Measurements from ENCODE around the gene ARVCF. TPM values are rescaled to one million over a fixed set of nuclear protein-coding genes. Genes with fewer than 3 reads are reported as not detected.

Gene ARVCF
- total and polyA plus RNA-seq, 2 experiments from 2014 or later: 15.6 to 122 TPM

DNA sequence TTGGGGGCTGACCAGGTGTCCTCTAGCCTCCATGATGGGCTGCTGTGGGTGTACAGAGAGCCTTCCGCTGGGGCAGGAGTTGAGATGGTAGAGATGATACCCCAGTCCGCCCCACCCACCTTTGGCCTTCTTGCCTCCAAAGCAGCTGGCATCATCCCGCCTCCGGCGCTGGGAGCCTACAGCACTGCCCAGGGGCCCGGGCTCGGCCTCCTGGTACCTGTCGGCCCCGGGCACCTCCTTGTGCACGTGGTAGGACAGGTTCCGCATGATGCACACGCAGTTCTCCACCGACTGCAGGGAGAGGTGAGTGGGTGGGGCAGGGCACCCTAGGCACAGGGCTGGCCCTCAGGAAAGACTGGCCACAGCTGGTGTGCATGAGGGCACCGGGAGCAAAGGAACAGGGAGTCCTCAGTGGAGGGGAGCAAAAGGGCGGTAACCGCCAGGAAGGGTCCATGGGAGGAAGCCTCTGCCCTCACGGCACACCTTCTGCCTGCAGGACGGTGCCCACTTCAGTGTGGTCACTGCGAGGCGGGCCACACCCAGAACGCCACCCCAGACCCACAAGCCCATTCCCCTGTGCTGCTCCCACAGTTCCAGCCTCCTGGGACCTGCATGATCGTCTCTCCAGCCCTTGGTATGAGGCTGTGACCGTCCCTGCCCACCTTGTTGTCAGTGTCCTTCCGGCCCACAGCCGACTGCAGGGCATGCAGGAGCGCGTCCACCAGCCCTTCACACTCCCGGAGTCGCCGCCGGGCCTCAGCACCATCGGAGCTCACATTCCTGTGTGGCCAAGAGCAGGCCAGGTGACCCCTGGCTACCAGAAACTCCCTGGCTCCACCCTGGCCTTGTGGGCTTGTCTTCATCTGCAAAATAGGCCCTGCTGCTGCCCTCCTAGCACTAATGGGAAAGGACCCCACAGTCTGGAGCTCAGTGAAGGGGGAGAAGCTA lies 39.1 kb downstream of the ARVCF start (continued):
- TF ChIP-seq, protein P1, sequence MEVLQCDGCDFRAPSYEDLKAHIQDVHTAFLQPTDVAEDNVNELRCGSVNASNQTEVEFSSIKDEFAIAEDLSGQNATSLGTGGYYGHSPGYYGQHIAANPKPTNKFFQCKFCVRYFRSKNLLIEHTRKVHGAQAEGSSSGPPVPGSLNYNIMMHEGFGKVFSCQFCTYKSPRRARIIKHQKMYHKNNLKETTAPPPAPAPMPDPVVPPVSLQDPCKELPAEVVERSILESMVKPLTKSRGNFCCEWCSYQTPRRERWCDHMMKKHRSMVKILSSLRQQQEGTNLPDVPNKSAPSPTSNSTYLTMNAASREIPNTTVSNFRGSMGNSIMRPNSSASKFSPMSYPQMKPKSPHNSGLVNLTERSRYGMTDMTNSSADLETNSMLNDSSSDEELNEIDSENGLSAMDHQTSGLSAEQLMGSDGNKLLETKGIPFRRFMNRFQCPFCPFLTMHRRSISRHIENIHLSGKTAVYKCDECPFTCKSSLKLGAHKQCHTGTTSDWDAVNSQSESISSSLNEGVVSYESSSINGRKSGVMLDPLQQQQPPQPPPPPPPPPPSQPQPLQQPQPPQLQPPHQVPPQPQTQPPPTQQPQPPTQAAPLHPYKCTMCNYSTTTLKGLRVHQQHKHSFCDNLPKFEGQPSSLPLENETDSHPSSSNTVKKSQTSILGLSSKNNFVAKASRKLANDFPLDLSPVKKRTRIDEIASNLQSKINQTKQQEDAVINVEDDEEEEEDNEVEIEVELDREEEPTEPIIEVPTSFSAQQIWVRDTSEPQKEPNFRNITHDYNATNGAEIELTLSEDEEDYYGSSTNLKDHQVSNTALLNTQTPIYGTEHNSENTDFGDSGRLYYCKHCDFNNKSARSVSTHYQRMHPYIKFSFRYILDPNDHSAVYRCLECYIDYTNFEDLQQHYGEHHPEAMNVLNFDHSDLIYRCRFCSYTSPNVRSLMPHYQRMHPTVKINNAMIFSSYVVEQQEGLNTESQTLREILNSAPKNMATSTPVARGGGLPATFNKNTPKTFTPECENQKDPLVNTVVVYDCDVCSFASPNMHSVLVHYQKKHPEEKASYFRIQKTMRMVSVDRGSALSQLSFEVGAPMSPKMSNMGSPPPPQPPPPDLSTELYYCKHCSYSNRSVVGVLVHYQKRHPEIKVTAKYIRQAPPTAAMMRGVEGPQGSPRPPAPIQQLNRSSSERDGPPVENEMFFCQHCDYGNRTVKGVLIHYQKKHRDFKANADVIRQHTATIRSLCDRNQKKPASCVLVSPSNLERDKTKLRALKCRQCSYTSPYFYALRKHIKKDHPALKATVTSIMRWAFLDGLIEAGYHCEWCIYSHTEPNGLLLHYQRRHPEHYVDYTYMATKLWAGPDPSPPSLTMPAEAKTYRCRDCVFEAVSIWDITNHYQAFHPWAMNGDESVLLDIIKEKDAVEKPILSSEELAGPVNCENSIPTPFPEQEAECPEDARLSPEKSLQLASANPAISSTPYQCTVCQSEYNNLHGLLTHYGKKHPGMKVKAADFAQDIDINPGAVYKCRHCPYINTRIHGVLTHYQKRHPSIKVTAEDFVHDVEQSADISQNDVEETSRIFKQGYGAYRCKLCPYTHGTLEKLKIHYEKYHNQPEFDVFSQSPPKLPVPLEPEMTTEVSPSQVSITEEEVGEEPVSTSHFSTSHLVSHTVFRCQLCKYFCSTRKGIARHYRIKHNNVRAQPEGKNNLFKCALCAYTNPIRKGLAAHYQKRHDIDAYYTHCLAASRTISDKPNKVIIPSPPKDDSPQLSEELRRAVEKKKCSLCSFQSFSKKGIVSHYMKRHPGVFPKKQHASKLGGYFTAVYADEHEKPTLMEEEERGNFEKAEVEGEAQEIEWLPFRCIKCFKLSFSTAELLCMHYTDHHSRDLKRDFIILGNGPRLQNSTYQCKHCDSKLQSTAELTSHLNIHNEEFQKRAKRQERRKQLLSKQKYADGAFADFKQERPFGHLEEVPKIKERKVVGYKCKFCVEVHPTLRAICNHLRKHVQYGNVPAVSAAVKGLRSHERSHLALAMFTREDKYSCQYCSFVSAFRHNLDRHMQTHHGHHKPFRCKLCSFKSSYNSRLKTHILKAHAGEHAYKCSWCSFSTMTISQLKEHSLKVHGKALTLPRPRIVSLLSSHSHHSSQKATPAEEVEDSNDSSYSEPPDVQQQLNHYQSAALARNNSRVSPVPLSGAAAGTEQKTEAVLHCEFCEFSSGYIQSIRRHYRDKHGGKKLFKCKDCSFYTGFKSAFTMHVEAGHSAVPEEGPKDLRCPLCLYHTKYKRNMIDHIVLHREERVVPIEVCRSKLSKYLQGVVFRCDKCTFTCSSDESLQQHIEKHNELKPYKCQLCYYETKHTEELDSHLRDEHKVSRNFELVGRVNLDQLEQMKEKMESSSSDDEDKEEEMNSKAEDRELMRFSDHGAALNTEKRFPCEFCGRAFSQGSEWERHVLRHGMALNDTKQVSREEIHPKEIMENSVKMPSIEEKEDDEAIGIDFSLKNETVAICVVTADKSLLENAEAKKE (CRISPR knock-in tag; IDR thresholded peaks at IDR 0.05): no peak
- no peak for TF ChIP-seq ZNF114 (CRISPR knock-in tag; IDR thresholded peaks at IDR 0.05)
- no peak for TF ChIP-seq CREB1 (CRISPR knock-in tag; IDR thresholded peaks at IDR 0.05; ENCODE audit: low read depth)

- H3K27ac Mint-ChIP-seq: no peak overlapping the region
- DNase-seq (ENCODE audit: low spot score): no peak
- Histone ChIP-seq H3K36me3 (ENCODE audit: insufficient read depth) (0 out of 2 replicates have a peak, but pooled peaks cover 4% of the 10 kb centered on the region), H3K4me3 (no peak overlapping the region), H2AFZ (no peak overlapping the region), H4K20me1 (replicated peaks; ENCODE audit: insufficient read depth) (no peaks in the 10 kb centered on the region; the same call in 1 of the 2 replicates), H3K79me2 (replicated peaks; ENCODE audit: insufficient read depth) (no peaks in the 10 kb centered on the region), H3K4me2 (no peak overlapping the region), H3K4me1 (ENCODE audit: insufficient read depth) (peaks cover 10% of the 10 kb centered on the region), H3F3A (replicated peaks; ENCODE audit: low read depth) (0 out of 2 replicates have a peak, but pooled peaks cover 3% of the 10 kb centered on the region), H3K27me3 (ENCODE audit: insufficient read depth) (no peaks in the 10 kb centered on the region), H3K27ac (ENCODE audit: low read depth) (no peak overlapping the region), H3K9me2 (ENCODE audit: insufficient read depth) (no peaks in the 10 kb centered on the region)
- H3K4me3 Mint-ChIP-seq: no peak overlapping the region
- ATAC-seq: no peak
- no peaks in the 10 kb centered on the region for H3K9me3 Mint-ChIP-seq
- H3K4me1 Mint-ChIP-seq: peaks cover 17% of the 10 kb centered on the region
- peaks cover 3% of the 10 kb centered on the region for H3K27me3 Mint-ChIP-seq (ENCODE audit: insufficient read depth, low read depth, poor library complexity)
- H3K36me3 Mint-ChIP-seq (ENCODE audit: low read depth): peaks cover 23% of the 10 kb centered on the region
- TF ChIP-seq ZNF114 (CRISPR knock-in tag; IDR thresholded peaks at IDR 0.05) (no peak), ZNF331 (CRISPR knock-in tag; IDR thresholded peaks at IDR 0.05; ENCODE audit: low read depth) (no peak)
- TF ChIP-seq, protein P1 (CRISPR knock-in tag; IDR thresholded peaks at IDR 0.05): no peak
- TF ChIP-seq, protein P2, sequence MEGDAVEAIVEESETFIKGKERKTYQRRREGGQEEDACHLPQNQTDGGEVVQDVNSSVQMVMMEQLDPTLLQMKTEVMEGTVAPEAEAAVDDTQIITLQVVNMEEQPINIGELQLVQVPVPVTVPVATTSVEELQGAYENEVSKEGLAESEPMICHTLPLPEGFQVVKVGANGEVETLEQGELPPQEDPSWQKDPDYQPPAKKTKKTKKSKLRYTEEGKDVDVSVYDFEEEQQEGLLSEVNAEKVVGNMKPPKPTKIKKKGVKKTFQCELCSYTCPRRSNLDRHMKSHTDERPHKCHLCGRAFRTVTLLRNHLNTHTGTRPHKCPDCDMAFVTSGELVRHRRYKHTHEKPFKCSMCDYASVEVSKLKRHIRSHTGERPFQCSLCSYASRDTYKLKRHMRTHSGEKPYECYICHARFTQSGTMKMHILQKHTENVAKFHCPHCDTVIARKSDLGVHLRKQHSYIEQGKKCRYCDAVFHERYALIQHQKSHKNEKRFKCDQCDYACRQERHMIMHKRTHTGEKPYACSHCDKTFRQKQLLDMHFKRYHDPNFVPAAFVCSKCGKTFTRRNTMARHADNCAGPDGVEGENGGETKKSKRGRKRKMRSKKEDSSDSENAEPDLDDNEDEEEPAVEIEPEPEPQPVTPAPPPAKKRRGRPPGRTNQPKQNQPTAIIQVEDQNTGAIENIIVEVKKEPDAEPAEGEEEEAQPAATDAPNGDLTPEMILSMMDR (conservative IDR thresholded peaks at IDR 0.05; ENCODE audit: low read depth in 2 of 2): no peak
These were observed 40.0 kb downstream of the ARVCF start for GRCh38 chr22:19976671-19977070.
